GM23338 (cell line): ENCODE results near the gene RAB40C. TPM values are rescaled to one million over a fixed set of nuclear protein-coding genes. Genes with fewer than 3 reads are reported as not detected.

Experiments
- ATAC-seq: fragments of 200-7000 bp; cut with Tn5 transposase; 3 replicates; pipeline ENCODE4 v1.9.1; 2020
- DNase-seq: peaks from one replicate; pipeline ENCODE4 v3.0.0-alpha.2; 2015; ENCODE audit warnings: low spot score
- H2AFZ ChIP-seq: fragments of 200-600 bp; sonication (generic); 2 replicates; pipeline ENCODE4 v1.8.0; 2016; ENCODE audit warnings: antibody characterized with exemption, mild to moderate bottlenecking, moderate library complexity
- H3F3A ChIP-seq: fragments of 200-600 bp; sonication (generic); replicated peaks from 2 replicates; pipeline ENCODE4 v1.8.0; 2017; ENCODE audit warnings: antibody characterized with exemption, mixed run types, low read depth
- H3K27ac ChIP-seq: fragments of 200-600 bp; sonication (generic); 2 replicates; pipeline ENCODE4 v1.6.1; 2016; ENCODE audit warnings: low read depth
- H3K27me3 ChIP-seq: fragments of 200-600 bp; sonication (generic); 2 replicates; pipeline ENCODE4 v1.8.0; 2016; ENCODE audit warnings: mild to moderate bottlenecking, mixed run types, moderate library complexity; ENCODE audit not compliant: insufficient read depth
- H3K36me3 ChIP-seq: fragments of 200-600 bp; sonication (generic); 2 replicates; pipeline ENCODE4 v1.8.0; 2016; ENCODE audit warnings: mild to moderate bottlenecking; ENCODE audit not compliant: insufficient read depth
- H3K4me1 ChIP-seq: fragments of 200-600 bp; sonication (generic); 2 replicates; pipeline ENCODE4 v1.8.0; 2016; ENCODE audit warnings: mild to moderate bottlenecking, moderate library complexity; ENCODE audit not compliant: insufficient read depth
- H3K4me2 ChIP-seq: fragments of 200-600 bp; sonication (generic); 2 replicates; pipeline ENCODE4 v1.7.1; 2017; ENCODE audit warnings: mixed run types
- H3K4me3 ChIP-seq: fragments of 200-600 bp; sonication (generic); 2 replicates; pipeline ENCODE4 v1.6.1; 2016; ENCODE audit warnings: mixed run types
- H3K79me2 ChIP-seq: fragments of 200-600 bp; sonication (generic); replicated peaks from 2 replicates; pipeline ENCODE4 v1.8.0; 2017; ENCODE audit warnings: mild to moderate bottlenecking; ENCODE audit not compliant: insufficient read depth
- H3K9me2 ChIP-seq: fragments of 200-600 bp; sonication (generic); 2 replicates; pipeline ENCODE4 v1.8.0; 2017; ENCODE audit not compliant: insufficient read depth
- H4K20me1 ChIP-seq: fragments of 200-600 bp; sonication (generic); replicated peaks from 2 replicates; pipeline ENCODE4 v1.8.0; 2017; ENCODE audit warnings: mild to moderate bottlenecking; ENCODE audit not compliant: insufficient read depth
- H3K27ac Mint-ChIP-seq: 2 replicates; pipeline ENCODE4 v1.8.0; 2020; ENCODE audit warnings: inconsistent platforms, mild to moderate bottlenecking, moderate library complexity, mixed read lengths
- H3K27me3 Mint-ChIP-seq: 3 replicates; pipeline ENCODE4 v1.8.0; 2022; ENCODE audit warnings: low read depth, mild to moderate bottlenecking, moderate library complexity, mixed read lengths, inconsistent platforms; ENCODE audit not compliant: insufficient read depth, poor library complexity
- H3K36me3 Mint-ChIP-seq: 3 replicates; pipeline ENCODE4 v1.8.0; 2021; ENCODE audit warnings: low read depth, mild to moderate bottlenecking, inconsistent platforms, moderate library complexity, mixed read lengths
- H3K4me1 Mint-ChIP-seq: 3 replicates; pipeline ENCODE4 v1.8.0; 2020; ENCODE audit warnings: mild to moderate bottlenecking, inconsistent platforms, mixed read lengths
- H3K4me3 Mint-ChIP-seq: 3 replicates; pipeline ENCODE4 v1.8.0; 2021; ENCODE audit warnings: moderate library complexity, mild to moderate bottlenecking, inconsistent platforms, mixed read lengths
- H3K9me3 Mint-ChIP-seq: 3 replicates; pipeline ENCODE4 v1.8.0; 2020; ENCODE audit warnings: moderate library complexity, mild to moderate bottlenecking, inconsistent platforms, mixed read lengths
- CREB1 ChIP-seq: fragments of 250-450 bp; sonication (Bioruptor Pico); IDR thresholded peaks from 2 replicates; pipeline ENCODE4 v1.5.0; 2020; ENCODE audit warnings: low read depth, mild to moderate bottlenecking, moderate library complexity
- EZH2 ChIP-seq: fragments of 200-600 bp; sonication (generic); IDR thresholded peaks from one replicate; pipeline ENCODE4 v1.8.0; 2017; ENCODE audit warnings: antibody characterized with exemption, mild to moderate bottlenecking, low read depth; ENCODE audit not compliant: unreplicated experiment
- EZH2phosphoT487 ChIP-seq: fragments of 200-600 bp; sonication (generic); IDR thresholded peaks from one replicate; pipeline ENCODE4 v1.8.1; 2018; ENCODE audit warnings: antibody characterized with exemption; ENCODE audit not compliant: unreplicated experiment
- JUNB ChIP-seq: IDR thresholded peaks from one replicate; pipeline ENCODE4 v1.6.1; 2016; ENCODE audit warnings: antibody characterized with exemption; ENCODE audit not compliant: unreplicated experiment
- NANOG ChIP-seq: IDR thresholded peaks from 2 replicates; pipeline ENCODE4 v1.6.1; 2016; ENCODE audit warnings: antibody characterized with exemption, borderline replicate concordance
- POLR2AphosphoS5 ChIP-seq: IDR thresholded peaks from 2 replicates; pipeline ENCODE4 v1.6.1; 2016; ENCODE audit warnings: antibody characterized with exemption, low read depth
- STAT1 ChIP-seq: IDR thresholded peaks from one replicate; pipeline ENCODE4 v1.6.1; 2016; ENCODE audit warnings: antibody characterized with exemption; ENCODE audit not compliant: unreplicated experiment
- ZNF114 ChIP-seq: fragments of 250-450 bp; sonication (Bioruptor Pico); IDR thresholded peaks from 2 replicates; pipeline ENCODE4 v1.5.0; 2020; ENCODE audit warnings: mild to moderate bottlenecking, moderate library complexity
- ZNF331 ChIP-seq: fragments of 250-450 bp; sonication (Bioruptor Pico); IDR thresholded peaks from 2 replicates; pipeline ENCODE4 v1.5.0; 2020; ENCODE audit warnings: low read depth, mild to moderate bottlenecking, moderate library complexity
- polyA plus RNA-seq: library from polyadenylated mRNA; unstranded; fragments of >200 nt; fragmentation: Nextera tagmentation; extraction: Ambion mirVana; gene quantifications from 2 replicates; pipeline ENCODE4 v1.2.1, GENCODE V29; 2016
- total RNA-seq: library from RNA; depleted of rRNA; stranded (reverse); fragments of >200 nt; shearing (Covaris generic); gene quantifications from 2 replicates; pipeline ENCODE4 v1.2.3, GENCODE V29; 2014
- TF ChIP-seq, protein P1 (sequence below): IDR thresholded peaks from 2 replicates; pipeline ENCODE4 v1.6.1; 2016; ENCODE audit warnings: antibody characterized with exemption
- TF ChIP-seq, protein P2 (sequence below): IDR thresholded peaks from one replicate; pipeline ENCODE4 v1.6.1; 2018; ENCODE audit warnings: antibody characterized with exemption; ENCODE audit not compliant: unreplicated experiment
- TF ChIP-seq, protein P3 (sequence below): fragments of 250-450 bp; sonication (Bioruptor Pico); IDR thresholded peaks from 2 replicates; pipeline ENCODE4 v1.5.0; 2020; ENCODE audit warnings: mild to moderate bottlenecking, moderate library complexity
- TF ChIP-seq, protein P4 (sequence below), 2 experiments: fragments of 200-600 bp in 1 of 2; sonication (generic) in 1 of 2; conservative IDR thresholded peaks; 2 replicates each; pipeline versions ENCODE4 v1.5.1 to v1.6.1; 2016 to 2017; ENCODE audit warnings: antibody characterized with exemption in 2 of 2, low read depth in 2 of 2, mild to moderate bottlenecking in 2 of 2, moderate library complexity in 1 of 2

RAB40C gene
- total and polyA plus RNA-seq, 2 experiments from 2014 or later, result 11.2 to 24.6 TPM

DNA sequence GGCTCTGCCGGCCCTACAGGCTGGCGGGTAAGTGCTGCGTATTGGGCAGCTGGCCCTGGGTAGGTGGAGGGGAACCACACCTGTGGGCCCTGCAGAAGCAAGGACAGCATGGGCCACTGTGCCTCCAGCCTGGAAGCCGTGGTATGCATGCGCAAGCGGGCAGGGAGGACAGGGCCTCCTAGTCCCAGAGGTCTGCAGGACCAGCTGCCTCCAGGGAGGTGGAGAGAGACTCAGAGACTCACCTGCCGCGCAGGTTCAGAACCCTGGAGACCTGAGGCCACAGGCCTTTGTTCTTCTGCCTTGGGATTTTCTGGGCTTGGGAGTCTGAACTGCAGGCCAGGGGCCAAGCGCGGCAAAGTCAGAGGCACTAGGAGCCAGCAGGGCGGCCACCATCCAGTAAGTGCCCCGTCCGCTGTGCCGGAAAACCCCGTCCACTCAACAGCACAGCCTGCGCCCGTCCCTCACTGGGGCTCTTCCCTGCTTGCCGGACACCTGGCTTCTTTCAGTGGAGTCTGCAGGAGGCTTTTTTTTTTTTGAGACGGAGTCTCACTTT is 8.8 kb upstream of the RAB40C start:
- peaks cover 8% of the 10 kb centered on the region for H3K27me3 ChIP-seq
- peaks cover 9% of the 10 kb centered on the region for H3K4me1 Mint-ChIP-seq
- H2AFZ ChIP-seq, result no peak overlapping the region
- H3K9me2 ChIP-seq, result no peaks in the 10 kb centered on the region
- no peaks in the 10 kb centered on the region for H3K36me3 Mint-ChIP-seq
- H3K27ac Mint-ChIP-seq, result no peak overlapping the region
- peaks cover 10% of the 10 kb centered on the region; the same call in 1 of the 2 replicates for H3F3A ChIP-seq
- H3K27ac ChIP-seq, result no peak overlapping the region
- peaks cover 5% of the 10 kb centered on the region; the same call in 1 of the 2 replicates for H3K4me1 ChIP-seq
- H3K79me2 ChIP-seq, result no peaks in the 10 kb centered on the region
- H3K27me3 Mint-ChIP-seq, result peaks cover 11% of the 10 kb centered on the region
- DNase-seq (no peak), ATAC-seq (no peak)
- H3K9me3 Mint-ChIP-seq, result no peaks in the 10 kb centered on the region; the same call in 2 of the 3 replicates
- no peaks in the 10 kb centered on the region for H3K36me3 ChIP-seq
- H3K4me2 ChIP-seq, result no peak overlapping the region
- TF ChIP-seq NANOG (no peak), POLR2AphosphoS5 (no peak), CREB1 (CRISPR knock-in tag) (no peak), ZNF331 (CRISPR knock-in tag) (no peak), EZH2phosphoT487 (no peak), JUNB (no peak), STAT1 (no peak), ZNF114 (CRISPR knock-in tag) (no peak), EZH2 (no peak)
- TF ChIP-seq, protein P1, sequence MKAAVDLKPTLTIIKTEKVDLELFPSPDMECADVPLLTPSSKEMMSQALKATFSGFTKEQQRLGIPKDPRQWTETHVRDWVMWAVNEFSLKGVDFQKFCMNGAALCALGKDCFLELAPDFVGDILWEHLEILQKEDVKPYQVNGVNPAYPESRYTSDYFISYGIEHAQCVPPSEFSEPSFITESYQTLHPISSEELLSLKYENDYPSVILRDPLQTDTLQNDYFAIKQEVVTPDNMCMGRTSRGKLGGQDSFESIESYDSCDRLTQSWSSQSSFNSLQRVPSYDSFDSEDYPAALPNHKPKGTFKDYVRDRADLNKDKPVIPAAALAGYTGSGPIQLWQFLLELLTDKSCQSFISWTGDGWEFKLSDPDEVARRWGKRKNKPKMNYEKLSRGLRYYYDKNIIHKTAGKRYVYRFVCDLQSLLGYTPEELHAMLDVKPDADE, result no peak
- TF ChIP-seq, protein P2, sequence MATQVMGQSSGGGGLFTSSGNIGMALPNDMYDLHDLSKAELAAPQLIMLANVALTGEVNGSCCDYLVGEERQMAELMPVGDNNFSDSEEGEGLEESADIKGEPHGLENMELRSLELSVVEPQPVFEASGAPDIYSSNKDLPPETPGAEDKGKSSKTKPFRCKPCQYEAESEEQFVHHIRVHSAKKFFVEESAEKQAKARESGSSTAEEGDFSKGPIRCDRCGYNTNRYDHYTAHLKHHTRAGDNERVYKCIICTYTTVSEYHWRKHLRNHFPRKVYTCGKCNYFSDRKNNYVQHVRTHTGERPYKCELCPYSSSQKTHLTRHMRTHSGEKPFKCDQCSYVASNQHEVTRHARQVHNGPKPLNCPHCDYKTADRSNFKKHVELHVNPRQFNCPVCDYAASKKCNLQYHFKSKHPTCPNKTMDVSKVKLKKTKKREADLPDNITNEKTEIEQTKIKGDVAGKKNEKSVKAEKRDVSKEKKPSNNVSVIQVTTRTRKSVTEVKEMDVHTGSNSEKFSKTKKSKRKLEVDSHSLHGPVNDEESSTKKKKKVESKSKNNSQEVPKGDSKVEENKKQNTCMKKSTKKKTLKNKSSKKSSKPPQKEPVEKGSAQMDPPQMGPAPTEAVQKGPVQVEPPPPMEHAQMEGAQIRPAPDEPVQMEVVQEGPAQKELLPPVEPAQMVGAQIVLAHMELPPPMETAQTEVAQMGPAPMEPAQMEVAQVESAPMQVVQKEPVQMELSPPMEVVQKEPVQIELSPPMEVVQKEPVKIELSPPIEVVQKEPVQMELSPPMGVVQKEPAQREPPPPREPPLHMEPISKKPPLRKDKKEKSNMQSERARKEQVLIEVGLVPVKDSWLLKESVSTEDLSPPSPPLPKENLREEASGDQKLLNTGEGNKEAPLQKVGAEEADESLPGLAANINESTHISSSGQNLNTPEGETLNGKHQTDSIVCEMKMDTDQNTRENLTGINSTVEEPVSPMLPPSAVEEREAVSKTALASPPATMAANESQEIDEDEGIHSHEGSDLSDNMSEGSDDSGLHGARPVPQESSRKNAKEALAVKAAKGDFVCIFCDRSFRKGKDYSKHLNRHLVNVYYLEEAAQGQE, result no peak
- TF ChIP-seq, protein P3, sequence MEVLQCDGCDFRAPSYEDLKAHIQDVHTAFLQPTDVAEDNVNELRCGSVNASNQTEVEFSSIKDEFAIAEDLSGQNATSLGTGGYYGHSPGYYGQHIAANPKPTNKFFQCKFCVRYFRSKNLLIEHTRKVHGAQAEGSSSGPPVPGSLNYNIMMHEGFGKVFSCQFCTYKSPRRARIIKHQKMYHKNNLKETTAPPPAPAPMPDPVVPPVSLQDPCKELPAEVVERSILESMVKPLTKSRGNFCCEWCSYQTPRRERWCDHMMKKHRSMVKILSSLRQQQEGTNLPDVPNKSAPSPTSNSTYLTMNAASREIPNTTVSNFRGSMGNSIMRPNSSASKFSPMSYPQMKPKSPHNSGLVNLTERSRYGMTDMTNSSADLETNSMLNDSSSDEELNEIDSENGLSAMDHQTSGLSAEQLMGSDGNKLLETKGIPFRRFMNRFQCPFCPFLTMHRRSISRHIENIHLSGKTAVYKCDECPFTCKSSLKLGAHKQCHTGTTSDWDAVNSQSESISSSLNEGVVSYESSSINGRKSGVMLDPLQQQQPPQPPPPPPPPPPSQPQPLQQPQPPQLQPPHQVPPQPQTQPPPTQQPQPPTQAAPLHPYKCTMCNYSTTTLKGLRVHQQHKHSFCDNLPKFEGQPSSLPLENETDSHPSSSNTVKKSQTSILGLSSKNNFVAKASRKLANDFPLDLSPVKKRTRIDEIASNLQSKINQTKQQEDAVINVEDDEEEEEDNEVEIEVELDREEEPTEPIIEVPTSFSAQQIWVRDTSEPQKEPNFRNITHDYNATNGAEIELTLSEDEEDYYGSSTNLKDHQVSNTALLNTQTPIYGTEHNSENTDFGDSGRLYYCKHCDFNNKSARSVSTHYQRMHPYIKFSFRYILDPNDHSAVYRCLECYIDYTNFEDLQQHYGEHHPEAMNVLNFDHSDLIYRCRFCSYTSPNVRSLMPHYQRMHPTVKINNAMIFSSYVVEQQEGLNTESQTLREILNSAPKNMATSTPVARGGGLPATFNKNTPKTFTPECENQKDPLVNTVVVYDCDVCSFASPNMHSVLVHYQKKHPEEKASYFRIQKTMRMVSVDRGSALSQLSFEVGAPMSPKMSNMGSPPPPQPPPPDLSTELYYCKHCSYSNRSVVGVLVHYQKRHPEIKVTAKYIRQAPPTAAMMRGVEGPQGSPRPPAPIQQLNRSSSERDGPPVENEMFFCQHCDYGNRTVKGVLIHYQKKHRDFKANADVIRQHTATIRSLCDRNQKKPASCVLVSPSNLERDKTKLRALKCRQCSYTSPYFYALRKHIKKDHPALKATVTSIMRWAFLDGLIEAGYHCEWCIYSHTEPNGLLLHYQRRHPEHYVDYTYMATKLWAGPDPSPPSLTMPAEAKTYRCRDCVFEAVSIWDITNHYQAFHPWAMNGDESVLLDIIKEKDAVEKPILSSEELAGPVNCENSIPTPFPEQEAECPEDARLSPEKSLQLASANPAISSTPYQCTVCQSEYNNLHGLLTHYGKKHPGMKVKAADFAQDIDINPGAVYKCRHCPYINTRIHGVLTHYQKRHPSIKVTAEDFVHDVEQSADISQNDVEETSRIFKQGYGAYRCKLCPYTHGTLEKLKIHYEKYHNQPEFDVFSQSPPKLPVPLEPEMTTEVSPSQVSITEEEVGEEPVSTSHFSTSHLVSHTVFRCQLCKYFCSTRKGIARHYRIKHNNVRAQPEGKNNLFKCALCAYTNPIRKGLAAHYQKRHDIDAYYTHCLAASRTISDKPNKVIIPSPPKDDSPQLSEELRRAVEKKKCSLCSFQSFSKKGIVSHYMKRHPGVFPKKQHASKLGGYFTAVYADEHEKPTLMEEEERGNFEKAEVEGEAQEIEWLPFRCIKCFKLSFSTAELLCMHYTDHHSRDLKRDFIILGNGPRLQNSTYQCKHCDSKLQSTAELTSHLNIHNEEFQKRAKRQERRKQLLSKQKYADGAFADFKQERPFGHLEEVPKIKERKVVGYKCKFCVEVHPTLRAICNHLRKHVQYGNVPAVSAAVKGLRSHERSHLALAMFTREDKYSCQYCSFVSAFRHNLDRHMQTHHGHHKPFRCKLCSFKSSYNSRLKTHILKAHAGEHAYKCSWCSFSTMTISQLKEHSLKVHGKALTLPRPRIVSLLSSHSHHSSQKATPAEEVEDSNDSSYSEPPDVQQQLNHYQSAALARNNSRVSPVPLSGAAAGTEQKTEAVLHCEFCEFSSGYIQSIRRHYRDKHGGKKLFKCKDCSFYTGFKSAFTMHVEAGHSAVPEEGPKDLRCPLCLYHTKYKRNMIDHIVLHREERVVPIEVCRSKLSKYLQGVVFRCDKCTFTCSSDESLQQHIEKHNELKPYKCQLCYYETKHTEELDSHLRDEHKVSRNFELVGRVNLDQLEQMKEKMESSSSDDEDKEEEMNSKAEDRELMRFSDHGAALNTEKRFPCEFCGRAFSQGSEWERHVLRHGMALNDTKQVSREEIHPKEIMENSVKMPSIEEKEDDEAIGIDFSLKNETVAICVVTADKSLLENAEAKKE, result no peak
- TF ChIP-seq, protein P4, sequence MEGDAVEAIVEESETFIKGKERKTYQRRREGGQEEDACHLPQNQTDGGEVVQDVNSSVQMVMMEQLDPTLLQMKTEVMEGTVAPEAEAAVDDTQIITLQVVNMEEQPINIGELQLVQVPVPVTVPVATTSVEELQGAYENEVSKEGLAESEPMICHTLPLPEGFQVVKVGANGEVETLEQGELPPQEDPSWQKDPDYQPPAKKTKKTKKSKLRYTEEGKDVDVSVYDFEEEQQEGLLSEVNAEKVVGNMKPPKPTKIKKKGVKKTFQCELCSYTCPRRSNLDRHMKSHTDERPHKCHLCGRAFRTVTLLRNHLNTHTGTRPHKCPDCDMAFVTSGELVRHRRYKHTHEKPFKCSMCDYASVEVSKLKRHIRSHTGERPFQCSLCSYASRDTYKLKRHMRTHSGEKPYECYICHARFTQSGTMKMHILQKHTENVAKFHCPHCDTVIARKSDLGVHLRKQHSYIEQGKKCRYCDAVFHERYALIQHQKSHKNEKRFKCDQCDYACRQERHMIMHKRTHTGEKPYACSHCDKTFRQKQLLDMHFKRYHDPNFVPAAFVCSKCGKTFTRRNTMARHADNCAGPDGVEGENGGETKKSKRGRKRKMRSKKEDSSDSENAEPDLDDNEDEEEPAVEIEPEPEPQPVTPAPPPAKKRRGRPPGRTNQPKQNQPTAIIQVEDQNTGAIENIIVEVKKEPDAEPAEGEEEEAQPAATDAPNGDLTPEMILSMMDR (conservative IDR thresholded peaks at IDR 0.05; ENCODE audit: low read depth in 2 of 2), result no peak
- H4K20me1 ChIP-seq, result no peaks in the 10 kb centered on the region
- no peak overlapping the region for H3K4me3 ChIP-seq
- no peak overlapping the region for H3K4me3 Mint-ChIP-seq
